Activated CD4-positive, alpha-beta T cell treated with anti-CD3 and anti-CD28 coated beads, Interleukin-2, amount 10 ng/mL, durations not matched to agents 7 days and 5 days (primary cell): Measurements from ENCODE around the gene ZNF343. TPM values are rescaled to one million over a fixed set of nuclear protein-coding genes. Genes with fewer than 3 reads are reported as not detected.

ENCODE experiments used
- total RNA-seq, 2 experiments: library from RNA; stranded (reverse); gene quantifications; one replicate each; pipeline ENCODE4 v1.2.3, GENCODE V29; 2021

ZNF343 gene
- total RNA-seq, 2 experiments from 2014 or later, result 8.9 to 9.3 TPM

Other genes starting within 250 kb of the ZNF343 start
- gene TGM3, start 212.9 kb downstream of the ZNF343 start, total RNA-seq, result not detected
- not detected for gene TGM6, start 128.0 kb downstream of the ZNF343 start, total RNA-seq
- 100 to 1,000 TPM; 247 to 291 TPM for gene SNRPB, start 38.1 kb downstream of the ZNF343 start, total RNA-seq
- not detected for gene TMC2, start 27.7 kb upstream of the ZNF343 start, total RNA-seq
- gene NOP56, start 143.7 kb upstream of the ZNF343 start, total RNA-seq, result 100 to 1,000 TPM; 382 to 387 TPM
- gene IDH3B, start 155.3 kb upstream of the ZNF343 start, total RNA-seq, result 100 to 1,000 TPM; 100 to 103 TPM
- gene EBF4, start 183.9 kb upstream of the ZNF343 start, total RNA-seq, result under 1 TPM; 0.27 to 0.64 TPM